T-helper 22 cell (primary cell): Measurements from ENCODE around the gene NOXO1.

Experiments
- DNase-seq: peaks from one replicate; pipeline ENCODE4 v3.0.0-alpha.2; 2020; ENCODE audit warnings: low read depth

The NOXO1 gene

DNA sequence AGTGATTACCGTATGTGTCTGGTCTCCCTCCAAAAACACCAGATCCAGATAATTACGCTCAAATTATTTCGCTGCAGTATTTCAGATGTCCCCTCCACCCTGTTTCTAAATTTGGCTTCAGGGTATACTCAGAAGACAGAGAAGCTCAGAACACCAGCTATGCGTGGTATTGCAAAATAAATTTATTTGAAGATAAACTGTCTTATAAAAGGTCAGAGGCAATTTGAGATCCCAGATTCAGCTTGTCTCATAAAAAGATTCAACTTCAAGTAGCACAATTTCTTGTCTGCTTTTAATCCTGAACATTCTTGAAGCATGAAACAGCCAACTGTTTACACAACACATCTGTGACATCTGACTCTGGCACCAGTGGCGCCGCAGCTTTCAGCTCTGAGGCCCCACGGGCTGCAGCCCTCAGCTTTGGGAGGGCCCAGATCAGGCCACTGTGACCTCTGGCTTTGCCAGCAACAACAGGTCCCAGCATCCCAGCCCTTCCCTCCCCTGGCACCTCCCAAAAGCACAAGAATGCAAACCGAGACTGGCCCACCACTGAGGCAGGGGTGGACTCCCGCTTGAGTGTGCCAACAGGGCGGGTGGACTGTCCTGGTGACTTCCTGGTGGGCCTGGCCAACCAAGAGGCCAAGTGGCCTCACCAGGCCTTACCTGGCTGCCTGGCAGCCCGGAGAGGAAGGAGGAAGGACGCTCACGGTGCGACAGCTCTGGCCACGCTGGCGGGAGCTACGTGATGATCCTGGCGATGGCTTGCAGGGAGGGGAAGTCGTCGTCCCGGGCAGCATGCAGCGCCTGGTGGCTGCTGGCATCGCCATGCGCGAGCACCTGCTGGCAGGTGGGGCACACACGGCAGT, 16.5 kb upstream of the NOXO1 start:
- DNase-seq: no peak

DNA sequence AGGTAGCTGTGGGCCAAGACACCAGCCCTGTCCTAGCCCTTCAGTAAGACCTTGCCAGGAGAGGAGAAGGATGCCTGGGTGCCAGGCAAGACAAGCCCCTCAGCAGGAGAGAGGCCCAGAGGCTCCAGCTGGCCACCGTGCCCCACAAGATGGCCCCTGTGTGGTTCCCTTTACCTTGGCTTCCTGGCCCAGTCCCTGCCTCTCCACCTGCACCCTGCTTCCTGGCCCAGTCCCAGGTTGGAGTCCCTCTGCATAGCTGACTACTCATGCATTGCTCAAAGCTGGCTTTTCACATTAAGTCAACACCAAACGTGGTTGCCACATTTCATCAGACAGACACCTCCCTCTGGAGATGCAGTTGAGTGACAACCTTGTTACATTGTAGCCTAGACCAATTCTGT, 12.5 kb upstream of the NOXO1 start:
- no peak for DNase-seq

DNA sequence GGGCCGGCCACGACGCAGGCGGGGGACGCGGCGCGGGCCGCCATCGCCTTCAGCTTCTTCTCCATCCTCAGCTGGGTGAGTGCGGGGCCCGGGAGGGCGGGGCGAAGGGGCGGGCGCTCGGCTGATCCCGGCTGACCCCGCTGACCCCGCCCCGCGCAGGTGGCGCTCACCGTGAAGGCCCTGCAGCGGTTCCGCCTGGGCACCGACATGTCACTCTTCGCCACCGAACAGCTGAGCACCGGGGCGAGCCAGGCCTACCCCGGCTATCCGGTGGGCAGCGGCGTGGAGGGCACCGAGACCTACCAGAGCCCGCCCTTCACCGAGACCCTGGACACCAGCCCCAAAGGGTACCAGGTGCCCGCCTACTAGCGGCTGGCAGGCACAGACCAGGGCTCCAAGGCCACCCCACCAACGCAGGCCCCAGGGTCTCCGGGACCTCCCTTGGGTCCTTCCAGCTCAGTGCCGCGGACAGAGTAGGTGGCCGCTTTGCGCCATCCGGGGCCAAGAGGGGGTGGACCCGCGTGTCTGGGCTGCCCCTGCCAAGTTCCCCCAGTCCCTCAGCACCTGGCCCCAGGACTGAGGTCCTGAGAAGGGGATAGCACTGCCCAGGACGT, 11.5 kb upstream of the NOXO1 start:
- DNase-seq: no peak

DNA sequence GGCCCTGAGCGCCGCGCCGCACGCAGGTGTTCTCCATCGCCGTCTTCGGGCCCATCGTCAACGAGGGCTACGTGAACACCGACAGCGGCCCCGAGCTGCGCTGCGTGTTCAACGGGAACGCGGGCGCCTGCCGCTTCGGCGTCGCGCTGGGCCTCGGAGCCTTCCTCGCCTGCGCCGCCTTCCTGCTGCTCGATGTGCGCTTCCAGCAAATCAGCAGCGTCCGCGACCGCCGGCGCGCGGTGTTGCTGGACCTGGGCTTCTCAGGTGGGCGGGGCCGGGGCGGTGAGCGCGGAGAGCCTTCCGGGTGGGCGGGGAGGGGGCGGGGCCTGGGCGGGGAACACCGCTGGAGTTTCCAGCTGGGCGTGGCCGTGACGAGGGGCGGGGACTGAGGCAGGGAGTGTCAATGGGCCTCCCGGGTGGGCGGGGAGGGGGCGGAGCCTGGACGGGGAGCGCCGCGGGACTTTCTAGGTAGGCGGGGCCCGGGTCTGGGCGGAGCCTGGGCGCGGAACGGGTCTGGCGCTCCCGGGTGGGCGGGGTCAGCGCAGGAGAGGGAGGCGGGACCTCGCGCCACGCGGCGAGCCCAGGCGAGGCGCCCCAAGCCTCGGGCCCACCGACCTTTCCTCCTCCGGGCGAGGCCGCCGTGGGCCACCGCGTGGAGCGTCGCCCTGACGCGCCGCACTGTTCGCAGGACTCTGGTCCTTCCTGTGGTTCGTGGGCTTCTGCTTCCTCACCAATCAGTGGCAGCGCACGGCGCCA, 10.9 kb upstream of the NOXO1 start:
- peak; percentile 98 for DNase-seq

DNA sequence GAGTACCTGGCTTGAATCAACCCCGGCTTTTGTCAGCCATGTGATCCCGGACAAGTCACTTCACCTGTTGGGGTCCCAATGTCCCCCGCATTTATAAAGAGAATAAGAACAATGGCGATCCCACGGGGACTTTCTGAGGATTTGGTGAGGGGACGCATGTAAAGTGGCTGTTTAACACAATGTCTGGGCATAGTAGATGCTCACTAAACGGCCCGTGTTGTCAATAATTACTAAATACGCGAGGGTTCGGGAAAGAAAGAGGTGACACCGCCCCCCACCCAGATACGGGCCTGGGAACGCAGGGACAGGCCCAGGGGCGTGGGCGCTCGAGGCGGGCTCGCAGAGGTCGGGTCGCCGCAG, 10.3 kb upstream of the NOXO1 start:
- no peak for DNase-seq

DNA sequence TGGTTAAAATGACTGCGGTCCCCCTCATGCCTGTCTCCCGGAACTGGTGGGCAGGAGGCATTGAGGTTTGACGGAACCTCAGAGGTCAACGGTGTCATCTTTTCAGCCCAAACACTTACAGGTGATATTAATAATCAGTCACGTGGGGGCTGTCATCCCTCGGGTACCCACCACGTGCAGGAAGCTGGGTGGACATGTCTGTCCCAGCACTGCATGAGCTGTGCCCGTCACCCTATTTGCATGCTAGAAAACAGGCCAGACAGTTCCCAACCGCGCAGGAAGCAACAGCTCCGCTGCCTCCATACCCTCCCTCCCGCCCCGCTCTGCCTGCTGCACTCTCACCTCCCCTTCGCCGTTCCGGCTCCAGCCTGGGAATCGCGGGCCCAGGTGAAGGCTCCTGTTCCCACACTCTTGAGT, 9.9 kb upstream of the NOXO1 start:
- DNase-seq: peak; percentile 47

DNA sequence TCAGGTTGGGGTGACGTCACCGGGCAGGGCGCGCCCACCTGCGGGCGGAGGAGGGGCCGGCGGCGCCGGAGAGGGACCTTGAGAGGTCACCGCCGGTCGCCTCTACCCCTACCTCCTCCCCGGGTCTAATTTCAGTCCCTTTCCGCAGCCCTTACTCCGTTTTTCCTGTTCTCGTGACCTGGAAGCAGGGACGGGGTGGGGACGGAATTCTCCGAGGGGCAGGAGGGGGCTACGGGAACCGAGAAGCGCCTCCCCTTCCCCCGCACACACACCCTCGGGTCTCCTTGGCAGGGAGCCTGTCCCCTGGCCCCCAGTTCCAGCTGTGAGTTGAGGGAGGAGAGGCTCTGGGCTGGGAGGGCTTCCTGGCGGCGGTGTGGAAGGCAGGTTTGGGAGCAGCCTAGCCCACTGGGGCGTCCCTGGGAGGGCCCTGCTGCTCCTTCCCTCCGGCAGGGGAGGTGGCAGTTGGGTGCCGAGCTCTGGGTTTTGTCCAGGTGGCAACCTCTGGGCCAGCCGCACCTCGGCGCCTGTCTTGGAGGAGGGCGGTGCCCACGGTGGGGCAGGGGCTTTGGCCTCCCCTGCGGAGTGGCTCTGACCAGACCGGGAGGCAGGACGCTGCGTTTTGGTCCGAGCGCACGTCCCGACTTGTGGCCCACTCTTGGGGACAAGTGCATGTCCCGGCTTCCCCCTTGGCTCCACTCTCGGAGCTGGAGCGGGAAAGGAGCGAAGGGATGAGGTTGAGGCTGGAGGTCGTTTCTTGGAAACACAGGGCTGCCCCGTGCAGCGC, 9.3 kb upstream of the NOXO1 start:
- DNase-seq: no peak

DNA sequence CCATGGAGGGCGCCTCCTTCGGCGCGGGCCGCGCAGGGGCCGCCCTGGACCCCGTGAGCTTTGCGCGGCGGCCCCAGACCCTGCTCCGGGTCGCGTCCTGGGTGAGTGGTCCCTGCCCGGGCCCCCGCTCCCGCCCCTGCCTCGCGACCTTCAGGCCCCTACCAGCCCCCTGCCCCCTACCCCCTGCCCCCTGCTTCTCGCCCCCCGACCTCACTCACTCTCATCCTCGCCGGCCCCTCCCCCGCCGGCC, 8.8 kb upstream of the NOXO1 start:
- DNase-seq: no peak

DNA sequence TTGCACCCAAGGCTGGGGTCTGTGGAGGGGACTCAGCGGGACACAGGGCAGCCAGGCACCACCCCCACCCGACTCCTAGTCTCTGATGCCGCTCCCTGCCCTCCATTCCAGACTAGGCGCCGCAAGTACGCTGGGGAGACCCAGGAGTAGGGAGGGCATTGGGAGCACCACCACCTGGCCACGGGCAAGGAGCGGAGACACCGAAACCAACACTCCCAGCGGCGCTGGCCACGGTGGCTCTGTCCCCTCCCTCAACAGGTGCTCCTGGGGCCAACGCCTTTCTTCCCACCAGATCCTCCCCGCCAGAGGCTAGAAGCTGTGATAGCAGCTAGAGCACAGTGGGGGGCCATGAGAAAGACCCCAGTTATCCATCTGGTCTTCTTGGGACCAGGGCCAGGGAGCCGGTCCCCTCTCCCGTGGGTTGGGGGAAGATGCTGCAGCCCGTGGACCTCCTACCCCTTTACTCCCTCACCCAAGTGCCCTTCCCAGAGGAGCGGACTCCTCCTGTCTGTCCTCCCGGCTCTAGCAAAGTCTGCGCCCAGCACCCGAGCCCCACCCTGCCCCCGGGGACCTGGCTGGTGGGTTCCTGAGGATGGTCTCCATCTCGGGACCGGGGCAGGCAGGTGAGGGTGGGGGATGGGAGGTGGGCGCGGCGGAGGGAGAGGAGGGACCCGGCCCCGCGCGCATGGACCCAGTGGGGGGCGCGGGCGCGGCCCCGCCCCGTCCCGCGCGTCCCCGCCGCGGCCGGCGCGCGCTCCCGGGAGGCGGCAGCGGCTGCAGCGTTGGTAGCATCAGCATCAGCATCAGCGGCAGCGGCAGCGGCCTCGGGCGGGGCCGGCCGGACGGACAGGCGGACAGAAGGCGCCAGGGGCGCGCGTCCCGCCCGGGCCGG, 8.2 kb upstream of the NOXO1 start, which contains the start of gene SYNGR3:
Gene SYNGR3, plus strand, starts transcription at position 762 of the 892 bp plus-strand sequence. CDS start 133 bp downstream, outside the sequence.
- DNase-seq: no peak

DNA sequence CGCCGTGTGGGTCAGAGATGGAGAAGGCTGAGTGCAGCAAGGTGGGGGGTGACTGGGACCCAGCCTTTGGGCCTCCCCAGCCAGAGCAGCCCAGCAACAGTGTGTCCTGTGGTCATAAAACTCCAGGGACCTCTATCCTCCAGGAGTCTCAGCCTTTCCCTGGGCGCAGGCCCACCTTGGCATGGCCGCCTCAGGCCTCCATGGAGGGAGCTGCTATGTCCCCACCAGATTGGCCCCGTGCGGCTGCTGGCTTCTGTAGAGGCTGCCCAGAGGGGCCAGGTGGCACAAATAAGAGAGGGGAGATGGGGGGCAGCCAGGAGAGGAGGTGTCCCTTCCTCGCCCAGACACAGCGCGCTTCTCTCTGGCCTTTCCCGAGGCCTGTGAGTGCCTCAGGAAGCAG, 5.9 kb upstream of the NOXO1 start:
- DNase-seq: no peak

DNA sequence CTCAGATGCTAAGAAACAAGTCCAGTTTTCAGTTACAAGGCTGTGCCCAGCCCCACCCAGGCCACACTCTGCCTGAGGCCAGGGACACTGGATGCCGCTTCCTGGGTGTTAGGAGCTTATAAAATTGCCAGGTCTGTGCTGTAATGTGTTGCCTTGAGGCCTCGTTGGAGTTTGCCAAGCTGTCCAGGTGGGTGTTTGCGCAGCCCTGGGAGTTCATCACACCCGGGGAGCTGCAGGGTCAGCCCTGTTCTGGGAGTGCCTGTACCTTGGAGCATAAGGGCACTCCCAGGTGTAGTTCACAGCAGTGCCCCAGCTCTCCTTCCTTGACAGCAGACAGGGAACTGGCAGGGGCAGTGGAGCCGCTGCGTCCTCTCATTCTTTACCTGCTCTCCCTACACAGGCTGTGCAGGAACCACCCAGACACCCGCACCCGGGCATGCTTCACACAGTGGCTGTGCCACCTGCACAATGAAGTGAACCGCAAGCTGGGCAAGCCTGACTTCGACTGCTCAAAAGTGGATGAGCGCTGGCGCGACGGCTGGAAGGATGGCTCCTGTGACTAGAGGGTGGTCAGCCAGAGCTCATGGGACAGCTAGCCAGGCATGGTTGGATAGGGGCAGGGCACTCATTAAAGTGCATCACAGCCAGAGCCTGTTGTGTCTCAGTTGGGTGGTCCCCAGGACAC, 4.3 kb upstream of the NOXO1 start:
- DNase-seq: no peak

DNA sequence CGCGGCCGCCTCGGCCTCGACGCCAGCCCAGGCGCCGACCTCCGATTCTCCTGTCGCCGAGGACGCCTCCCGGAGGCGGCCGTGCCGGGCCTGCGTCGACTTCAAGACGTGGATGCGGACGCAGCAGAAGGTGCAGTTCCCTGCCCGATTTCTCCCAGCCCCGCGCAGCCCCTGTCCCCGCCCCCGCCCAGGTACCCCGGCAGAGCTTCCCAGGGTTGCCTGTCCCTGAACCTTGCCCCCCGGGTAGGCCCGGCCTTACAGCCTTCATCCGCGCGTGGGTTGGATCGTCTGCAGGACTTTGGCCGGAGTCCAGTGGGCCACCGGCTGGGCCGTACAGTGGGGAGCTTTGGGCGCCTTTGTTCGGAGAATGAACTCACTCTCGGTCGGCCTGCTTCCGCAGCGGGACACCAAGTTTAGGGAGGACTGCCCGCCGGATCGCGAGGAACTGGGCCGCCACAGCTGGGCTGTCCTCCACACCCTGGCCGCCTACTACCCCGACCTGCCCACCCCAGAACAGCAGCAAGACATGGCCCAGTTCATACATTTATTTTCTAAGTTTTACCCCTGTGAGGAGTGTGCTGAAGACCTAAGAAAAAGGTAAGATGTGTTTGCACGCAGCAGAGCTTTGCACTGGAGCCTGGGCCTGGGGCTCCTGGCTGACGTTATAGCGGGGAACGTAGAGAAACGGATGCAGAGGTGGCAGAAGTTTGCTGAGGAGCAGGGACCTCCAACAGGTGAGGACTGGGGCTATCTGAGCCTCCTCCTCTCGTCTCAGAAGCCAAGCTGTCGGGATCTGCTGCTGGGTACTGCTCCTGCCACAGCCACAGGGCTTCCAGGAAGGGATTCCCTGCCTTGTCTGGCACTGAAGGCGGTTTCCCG, 3.3 kb upstream of the NOXO1 start:
- no peak for DNase-seq

DNA sequence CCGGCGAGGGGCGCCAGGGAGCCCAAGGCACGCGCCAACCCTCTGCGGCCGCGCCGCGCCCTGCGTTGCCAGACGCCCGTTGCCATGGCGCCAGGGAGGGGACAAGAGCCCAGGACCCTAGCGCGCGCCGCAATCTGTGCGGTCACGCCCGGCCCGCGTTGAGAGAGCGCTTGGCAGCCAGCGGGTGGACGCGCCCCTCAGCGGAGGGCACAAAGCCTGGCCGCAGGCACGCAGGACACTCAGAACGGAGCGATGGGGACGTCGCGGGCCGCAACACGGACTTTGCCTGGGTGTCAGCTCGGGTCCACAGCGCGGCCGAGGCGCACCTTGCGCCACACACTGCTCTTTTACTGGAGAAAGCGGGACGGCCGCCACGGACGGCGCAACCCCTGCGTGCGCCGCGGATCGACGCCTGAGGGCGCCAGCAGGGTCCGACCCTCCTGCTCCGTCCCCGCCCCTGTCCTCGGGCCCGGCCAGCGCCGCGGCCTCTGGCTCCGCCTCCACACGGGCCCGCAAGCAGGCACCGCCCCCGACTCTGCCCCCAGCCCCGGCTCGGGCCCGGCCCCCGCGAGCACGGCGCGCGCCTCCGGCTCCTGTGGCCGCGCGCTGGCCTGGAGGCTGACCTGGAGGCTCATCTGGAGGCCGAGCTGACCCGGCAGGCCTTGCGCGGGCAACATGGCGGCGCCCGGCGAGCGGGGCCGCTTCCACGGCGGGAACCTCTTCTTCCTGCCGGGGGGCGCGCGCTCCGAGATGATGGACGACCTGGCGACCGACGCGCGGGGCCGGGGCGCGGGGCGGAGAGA, 2.5 kb upstream of the NOXO1 start, which contains the start of gene GFER:
Gene GFER, plus strand, starts transcription at position 650 of the 803 bp plus-strand sequence. Its CDS starts 26 bp downstream, at position 676.
- peak; percentile 42 for DNase-seq

DNA sequence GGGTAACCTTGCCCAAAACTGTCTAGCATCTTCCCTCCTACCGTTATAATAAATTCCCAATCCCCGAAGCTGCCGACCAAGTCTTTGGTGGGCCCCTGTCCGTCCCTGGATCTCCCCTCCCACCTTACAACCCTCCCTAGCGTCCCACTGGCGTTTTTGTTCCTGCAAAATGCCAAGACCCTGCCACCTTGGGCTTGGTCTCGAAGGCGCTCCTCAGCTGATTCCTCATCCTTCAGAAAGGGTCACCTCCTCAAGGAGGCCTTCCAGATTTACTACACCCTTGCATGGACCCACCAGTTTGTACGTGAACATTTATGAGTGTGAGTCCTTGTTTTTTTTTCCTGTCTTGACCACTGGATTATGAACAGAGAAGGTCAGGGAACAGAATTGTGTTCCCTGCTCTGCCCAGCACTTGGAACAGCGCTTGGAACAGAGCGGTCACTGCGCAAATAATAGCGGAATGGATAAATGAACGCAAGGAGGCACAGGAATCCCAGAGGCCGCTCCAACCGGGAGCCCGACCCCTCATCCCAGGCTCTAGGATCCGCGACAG, 1.8 kb upstream of the NOXO1 start:
- DNase-seq: no peak

DNA sequence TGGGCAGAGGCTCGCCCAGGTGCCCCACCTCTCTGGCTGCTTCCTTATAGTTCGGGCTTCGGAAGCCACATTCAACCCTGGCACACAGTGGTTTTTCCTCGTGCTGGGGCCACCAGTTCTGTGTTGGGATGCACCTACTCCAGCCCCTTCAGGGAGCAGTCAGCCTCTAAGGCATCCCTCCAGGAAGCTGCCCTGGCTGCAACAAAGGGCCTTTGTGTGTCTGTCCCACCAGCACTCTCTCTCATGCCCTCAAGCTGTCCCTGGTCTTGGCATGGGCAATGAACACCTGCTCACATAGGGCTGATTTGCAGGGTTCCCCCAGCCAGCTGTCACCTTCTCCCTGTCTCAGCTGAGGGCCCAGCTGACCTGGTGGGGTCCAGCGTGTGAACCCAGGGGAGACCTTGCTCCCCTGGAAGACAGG, 754 bp upstream of the NOXO1 start:
- DNase-seq: no peak

DNA sequence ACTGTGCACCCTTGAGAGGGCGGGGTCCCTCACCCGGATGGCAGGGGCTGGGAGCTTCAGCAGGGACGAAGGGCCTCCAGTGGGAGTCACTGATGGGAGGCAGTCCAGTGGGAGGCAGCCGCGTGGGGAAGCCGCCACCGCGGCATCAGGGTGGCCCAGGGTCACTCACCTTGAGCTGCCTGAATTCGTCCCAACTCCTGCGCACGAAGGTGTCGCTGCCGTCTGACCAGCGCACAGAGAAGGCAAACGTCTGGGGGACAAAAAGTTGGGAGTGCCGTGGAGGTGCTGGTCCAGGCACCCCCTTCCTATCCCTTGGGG, 540 bp downstream of the NOXO1 start:
- no peak for DNase-seq

DNA sequence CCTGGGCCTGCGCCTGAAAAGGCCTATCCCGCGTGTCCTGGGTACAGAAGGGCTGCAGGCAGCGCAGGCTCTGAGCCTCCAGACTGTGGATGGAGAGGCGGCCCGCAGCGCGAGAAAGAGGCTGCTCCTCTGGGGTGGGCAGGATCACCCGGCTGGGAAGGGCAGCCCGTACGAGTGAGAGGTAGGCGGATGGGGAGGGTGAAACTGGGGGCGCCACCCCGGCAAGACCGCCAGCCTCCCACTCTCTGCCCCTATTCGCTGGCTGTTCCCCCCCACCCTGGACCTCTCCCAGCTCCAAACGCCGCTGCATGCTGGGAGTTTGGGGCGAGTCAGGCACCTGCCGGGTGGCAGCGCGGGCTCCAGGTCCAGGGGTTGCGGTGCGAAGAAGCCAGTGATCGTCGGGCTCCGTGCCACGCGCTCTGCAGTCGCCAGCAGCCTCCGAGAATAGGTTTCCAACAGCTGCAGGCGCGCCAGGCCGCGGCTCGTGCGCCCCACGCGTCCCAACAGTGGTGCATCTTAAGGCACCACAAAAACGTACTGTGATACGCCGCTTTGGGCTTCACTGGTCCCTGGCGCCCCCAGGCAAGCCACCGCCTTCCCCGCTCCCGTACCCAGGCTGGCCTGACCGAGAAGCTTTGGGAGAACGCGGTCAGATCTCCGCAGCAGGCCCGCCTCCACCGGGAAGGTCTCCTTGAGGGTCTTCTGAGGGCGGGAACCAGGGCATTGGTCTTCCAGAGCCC, 1.1 kb downstream of the NOXO1 start:
- DNase-seq: no peak
